GM21576 (cell line): ENCODE results near the gene TNNI3.
"Not testable (repeated sequence)": the region's sequence is repeated elsewhere in the genome, so short reads cannot be mapped to it uniquely, and the experiment has no call there.

Experiments used
- ATAC-seq: cut with Tn5 transposase; IDR thresholded peaks from one replicate; pipeline ENCODE4 v1.9.1; 2021; ENCODE audit warnings: mild to moderate bottlenecking, moderate library complexity; ENCODE audit not compliant: unreplicated experiment

The TNNI3 gene

DNA sequence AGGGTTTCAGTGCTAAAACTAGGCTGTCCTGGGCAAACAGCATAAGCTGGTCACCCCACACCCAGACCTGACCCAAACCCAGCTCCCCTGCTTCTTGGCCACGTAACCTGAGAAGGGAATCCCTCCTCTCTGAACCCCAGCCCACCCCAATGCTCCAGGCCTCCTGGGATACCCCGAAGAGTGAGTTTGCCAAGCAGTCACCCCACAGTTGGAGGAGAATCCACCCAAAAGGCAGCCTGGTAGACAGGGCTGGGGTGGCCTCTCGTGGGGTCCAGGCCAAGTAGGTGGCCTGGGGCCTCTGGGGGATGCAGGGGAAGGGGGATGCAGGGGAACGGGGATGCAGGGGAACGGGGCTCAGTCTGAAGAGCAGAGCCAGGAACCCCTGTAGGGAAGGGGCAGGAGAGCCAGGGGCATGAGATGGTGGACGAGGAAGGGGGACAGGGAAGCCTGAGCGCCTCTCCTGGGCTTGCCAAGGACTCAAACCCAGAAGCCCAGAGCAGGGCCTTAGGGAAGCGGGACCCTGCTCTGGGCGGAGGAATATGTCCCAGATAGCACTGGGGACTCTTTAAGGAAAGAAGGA lies 42.9 kb downstream of the TNNI3 start:
- no peak for ATAC-seq

DNA sequence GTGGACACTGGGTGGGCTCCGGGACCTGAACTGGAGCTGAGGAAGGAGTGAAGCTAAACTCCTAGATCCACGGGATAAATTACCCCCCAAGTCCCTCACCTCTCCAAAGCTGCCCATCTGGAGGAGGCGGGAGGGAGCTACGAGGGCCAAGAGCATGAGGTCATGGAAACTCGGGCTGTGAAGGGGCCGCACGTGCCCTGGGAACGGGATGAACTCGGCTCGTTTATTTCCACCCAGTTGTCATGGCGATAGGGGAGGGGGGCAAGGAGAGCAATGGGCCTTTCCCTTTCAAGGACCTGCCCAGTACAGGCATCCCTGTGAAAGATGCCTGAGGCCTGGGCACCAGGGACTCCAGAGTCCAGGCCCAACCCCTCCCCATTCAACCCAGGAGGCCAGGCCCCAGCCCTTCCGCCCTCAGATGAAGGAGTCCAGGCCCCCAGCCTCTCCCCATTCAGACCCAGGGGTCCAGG lies 43.9 kb downstream of the TNNI3 start:
- ATAC-seq, result no peak

DNA sequence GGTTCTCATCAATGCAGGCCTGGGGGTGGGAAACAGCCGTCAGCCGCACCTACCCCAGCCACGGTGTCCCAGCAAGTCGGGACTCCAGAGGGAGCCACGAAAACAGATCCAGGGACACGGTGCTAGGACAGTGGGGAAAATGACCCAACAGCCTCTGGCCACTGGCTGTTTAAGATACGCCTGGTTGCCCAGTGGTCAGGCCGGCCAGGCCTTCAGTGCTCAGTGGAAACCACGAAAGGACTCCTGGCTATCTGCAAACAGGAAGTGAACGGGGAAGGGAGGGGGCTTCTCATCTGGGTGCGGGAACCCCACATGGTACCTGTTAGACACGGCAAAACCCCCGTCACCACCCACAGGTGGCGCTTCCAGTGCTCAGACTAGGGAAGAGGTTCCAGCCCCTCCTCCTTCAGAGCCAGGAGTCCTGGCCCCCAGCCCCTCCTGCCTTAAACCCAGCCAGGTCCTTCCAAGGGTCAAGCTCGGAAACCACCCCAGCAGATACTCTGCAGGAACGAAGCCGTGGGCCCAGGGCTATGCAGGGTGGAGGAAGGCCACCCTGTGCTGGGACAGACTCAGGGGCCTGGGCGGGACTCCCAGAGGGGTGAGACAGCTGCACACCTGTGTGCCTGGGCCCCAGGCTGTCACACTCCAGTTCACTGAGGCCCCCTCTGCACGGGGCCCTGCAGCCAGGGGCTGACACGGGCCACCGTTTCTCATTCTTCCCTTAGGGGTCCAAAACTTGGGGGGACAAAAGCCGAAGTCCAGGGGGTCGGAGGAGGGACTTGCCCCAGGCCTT lies 44.6 kb downstream of the TNNI3 start:
- ATAC-seq, result no peak

DNA sequence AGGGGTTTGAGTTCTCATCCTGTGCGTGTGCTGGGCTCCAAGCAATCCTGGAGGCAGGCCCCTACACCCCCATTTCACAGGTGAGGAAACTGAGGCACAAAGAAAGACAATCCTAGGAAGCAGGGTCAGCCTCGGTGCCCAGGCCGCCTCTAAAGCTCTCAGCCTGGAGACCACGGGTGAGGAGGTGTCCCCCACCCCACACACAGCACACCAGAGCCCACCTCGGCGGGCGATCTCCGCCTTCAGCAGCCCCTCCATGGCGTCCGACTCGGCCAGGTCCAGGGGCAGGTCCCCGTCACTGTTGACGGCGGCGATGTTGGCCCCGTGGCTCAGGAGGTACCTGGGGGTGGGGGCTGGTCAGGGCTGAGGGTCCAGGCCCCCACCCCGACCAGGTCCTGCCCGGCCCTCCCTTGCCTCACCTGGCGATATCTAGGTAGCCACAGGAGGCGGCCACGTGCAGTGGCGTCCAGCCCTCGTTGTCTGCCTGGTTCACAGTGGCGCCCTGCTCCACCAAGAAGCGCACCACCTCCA lies 45.2 kb downstream of the TNNI3 start:
- ATAC-seq, result no peak

DNA sequence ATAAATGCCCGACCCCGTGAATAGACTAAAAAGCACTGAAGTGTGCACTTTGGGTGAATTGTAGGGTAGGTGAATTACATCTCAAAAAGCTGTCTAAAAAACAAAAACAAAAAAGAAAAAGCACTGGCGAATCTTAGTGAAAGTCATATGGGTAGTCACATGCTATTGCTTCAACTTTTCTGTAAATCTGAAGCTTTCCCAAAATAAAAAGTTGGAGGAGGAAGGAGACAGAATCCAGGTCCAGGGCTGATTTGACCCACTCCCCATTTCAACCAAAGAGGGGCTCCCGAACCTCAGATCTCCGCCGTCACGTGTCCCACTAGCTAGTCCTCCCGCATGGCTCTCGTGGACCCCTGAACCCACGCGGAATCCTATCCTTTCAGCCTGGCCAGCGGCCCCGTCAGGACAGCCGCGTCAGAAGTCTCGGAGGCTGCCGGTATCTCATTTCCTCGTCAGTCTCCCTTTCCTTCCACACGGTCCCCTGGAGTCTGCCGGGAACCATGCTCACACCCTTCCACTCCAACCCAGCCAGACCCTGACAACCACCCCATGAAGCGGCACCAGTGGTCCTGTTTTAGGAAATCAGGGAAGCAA lies 46.2 kb downstream of the TNNI3 start:
- no peak for ATAC-seq

DNA sequence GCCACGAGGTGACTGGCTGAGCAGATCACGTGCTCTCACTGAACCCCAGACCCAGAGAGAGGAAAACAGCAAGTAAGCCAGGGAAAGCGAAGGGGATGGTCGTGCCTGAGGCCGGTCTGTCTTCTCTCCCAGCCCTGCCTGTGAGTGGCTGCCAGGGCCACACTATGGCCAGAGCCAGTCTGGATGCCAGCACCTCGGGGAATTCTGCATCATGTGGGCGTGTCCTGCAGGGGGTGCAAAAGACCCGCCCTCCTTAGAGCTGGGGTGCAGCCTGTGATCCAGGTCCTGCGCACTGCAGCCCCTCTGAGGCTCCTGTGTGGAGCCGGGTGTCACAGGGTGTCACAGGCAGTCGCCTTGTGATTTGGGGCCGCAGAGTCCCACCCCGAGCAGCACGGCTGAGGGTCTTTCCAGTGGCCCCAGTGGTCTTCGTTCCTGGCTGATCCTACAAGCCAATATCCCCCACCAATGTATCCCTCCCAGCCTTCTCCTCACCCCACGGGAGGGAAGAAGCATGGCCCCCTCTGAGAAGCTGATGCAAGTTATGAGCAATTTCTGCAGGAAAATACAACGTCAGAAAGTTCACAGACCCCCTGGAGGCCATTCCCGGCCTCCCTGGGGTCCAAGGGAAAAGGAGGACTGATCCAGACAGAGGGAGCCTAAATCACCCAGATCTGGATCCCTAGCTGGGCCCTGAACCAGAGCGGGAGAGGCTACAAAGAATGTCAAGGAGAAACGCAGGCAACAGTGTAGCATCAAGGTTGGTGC lies 47.8 kb downstream of the TNNI3 start:
- ATAC-seq, result no peak

DNA sequence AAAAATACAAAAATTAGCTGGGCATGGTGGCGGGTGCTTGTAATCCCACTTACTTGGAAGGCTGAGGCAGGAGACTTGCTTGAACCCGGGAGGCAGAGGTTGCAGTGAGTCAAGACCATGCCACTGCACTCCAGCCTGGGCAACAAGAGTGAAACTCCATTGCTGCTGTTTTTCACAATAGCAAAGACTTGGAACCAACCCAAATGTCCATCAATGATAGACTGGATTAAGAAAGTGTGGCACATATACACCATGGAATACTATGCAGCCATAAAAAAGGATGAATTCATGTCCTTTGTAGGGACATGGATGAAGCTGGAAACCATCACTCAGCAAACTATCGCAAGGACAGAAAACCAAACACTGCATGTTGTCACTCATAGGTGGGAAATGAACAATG lies 50.3 kb downstream of the TNNI3 start:
- ATAC-seq, result not testable (repeated sequence)

DNA sequence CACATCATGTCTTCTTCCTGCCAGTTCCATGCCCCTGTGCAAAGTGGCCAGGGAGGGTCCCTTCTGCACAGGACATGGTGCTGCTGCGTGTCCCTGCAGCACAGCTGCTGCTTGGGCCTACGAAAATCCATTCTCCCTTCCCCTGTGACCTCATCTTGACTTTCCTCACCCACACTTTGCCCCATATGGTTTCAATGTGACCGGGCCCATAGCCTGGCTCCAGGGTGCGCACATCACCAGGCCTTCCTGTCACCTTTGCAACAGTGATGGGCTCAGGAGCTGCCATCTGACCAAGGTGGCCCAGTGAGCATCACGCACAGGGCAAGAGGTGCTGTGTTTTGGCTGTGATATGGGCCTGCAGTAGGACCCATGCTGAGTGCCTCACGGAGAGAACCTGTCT lies 50.9 kb downstream of the TNNI3 start:
- ATAC-seq, result no peak

DNA sequence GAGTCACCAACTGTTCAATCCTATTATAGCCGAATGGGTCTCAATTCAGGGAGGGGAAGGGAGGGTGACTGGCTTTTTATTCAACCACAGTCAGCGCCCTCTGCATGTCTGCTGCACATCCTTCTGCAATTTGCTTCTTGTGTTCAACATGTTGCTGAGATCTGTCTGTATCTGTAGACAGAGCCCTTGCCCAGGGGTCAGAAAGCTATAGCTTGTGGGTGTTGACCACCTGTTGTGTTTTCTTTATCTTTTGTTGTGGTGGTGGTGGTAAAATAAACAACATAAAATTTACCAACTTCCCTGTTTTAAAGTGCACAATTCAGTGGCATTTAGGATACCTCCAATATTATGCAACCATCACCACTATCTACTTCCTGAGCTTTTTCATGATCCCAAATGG lies 52.3 kb downstream of the TNNI3 start:
- ATAC-seq, result no peak

DNA sequence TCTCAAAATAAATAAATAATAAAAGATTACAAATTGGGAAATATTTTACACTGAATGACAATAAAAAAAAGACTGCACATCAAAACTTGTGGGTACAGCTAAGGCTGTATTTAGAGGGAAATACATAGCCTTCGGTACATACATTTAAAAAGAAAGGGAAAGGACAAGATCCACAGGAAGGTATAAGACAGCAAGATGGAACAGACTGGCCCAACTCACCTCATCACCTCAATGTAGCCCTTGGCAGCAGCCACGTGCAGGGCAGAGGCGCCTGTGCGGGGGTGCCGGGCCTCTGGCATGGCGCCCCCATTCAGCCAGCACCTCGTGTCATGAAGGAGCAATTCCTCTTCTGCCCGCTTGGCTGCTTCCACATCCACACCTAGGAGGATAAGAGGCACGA lies 54.3 kb downstream of the TNNI3 start:
- ATAC-seq, result no peak
